Bone marrow (tissue), 2 donors: Measurements from ENCODE around the gene SEMA3G.

Source experiments
- DNase-seq, 2 donors: peaks; one replicate each; lab custom pipeline; 2025; lab: John Stamatoyannopoulos, UW

The SEMA3G gene

GRCh38 chr3:52394751-52395502 lies 50.0 kb downstream of the SEMA3G start:
- DNase-seq = no peak

GRCh38 chr3:52393959-52394670 lies 50.8 kb downstream of the SEMA3G start:
- DNase-seq = no peak

GRCh38 chr3:52393131-52393807 lies 51.6 kb downstream of the SEMA3G start:
- DNase-seq = no peak

- DNase-seq = no peak
These were observed 52.5 kb downstream of the SEMA3G start for GRCh38 chr3:52392216-52392930.

- no peak for DNase-seq
These were observed 53.8 kb downstream of the SEMA3G start for GRCh38 chr3:52391096-52391495.

GRCh38 chr3:52388933-52389332 lies 56.0 kb downstream of the SEMA3G start:
- DNase-seq = no peak

- DNase-seq = no peak
These were observed 56.5 kb downstream of the SEMA3G start for GRCh38 chr3:52388348-52388821.

GRCh38 chr3:52387481-52387880 lies 57.4 kb downstream of the SEMA3G start:
- no peak for DNase-seq

GRCh38 chr3:52385157-52385556 lies 59.7 kb downstream of the SEMA3G start:
- peak in 1 of 2 donors; percentile 10 for DNase-seq

- no peak for DNase-seq
These were observed 60.7 kb downstream of the SEMA3G start for GRCh38 chr3:52384019-52384761.

GRCh38 chr3:52383446-52383845 lies 61.5 kb downstream of the SEMA3G start:
- DNase-seq = no peak
